BLaER1 treated with 17β-estradiol and CSF1 and Interleukin-3, amounts not matched to agents 10 nM and 100 nM (cell line): ENCODE data around the gene SHCBP1L.

Source experiments
- H3K27ac ChIP-seq, 11 experiments: shearing (Covaris generic); formaldehyde crosslinking; 2 replicates each; pipeline ENCODE4 v1.8.1; 2022
- H3K27me3 ChIP-seq, 11 experiments: shearing (Covaris generic); formaldehyde crosslinking; 2 replicates each; pipeline ENCODE4 v1.8.1; 2022
- H3K36me3 ChIP-seq, 11 experiments: shearing (Covaris generic); formaldehyde crosslinking; 2 replicates each; pipeline ENCODE4 v1.8.1; 2022
- H3K4me1 ChIP-seq, 10 experiments: shearing (Covaris generic); formaldehyde crosslinking; 2 replicates each; pipeline ENCODE4 v1.8.1; 2022
- H3K4me2 ChIP-seq, 11 experiments: shearing (Covaris generic); formaldehyde crosslinking; 2 replicates each; pipeline ENCODE4 v1.8.1; 2022
- H3K4me3 ChIP-seq, 10 experiments: shearing (Covaris generic); formaldehyde crosslinking; 2 replicates each; pipeline ENCODE4 v1.8.1; 2022
- H3K9ac ChIP-seq, 11 experiments: shearing (Covaris generic); formaldehyde crosslinking; 2 replicates each; pipeline ENCODE4 v1.8.1; 2022
- H3K9me3 ChIP-seq, 11 experiments: shearing (Covaris generic); formaldehyde crosslinking; replicated peaks in 1 of 11; 2 replicates each; pipeline ENCODE4 v1.8.1; 2022
- H4K20me1 ChIP-seq, 11 experiments: shearing (Covaris generic); formaldehyde crosslinking; 2 replicates each; pipeline ENCODE4 v1.8.1; 2022
- Cebpa-rat ChIP-seq, 11 experiments: shearing (Covaris generic); IDR thresholded peaks; 2 replicates each; pipeline ENCODE4 v1.8.1; 2022

The SHCBP1L gene

DNA sequence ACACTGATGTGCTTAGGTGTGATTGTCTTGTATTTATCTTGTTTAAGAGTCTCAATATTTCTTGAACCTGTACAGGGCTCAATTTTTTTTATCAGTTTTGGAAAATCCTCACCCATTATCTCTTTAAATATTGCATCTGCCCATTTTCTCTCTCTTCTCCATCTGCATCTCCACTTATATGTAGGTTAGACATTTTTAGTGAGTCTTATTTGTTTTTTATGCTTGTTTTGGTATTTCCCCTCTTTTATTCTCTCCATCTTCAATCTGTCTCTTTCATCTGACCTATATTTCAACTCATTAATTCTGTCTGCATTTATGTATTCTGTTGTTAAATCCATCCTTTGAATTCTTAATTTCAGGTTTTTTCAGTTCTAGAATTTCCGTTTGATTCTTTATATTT, 32.9 kb upstream of the SHCBP1L start:
- H3K27me3 ChIP-seq = no peaks in the 10 kb centered on the region
- H3K4me2 ChIP-seq = no peak overlapping the region
- peaks cover 0 to 18% (median 7%) of the 10 kb centered on the region in 11 experiments; a peak in 12 of 22 replicates for H3K9me3 ChIP-seq
- TF ChIP-seq Cebpa-rat (IDR thresholded peaks at IDR 0.05) = no peak
- no peaks in the 10 kb centered on the region for H4K20me1 ChIP-seq
- H3K4me3 ChIP-seq = no peak overlapping the region
- no peak overlapping the region for H3K27ac ChIP-seq
- no peaks in the 10 kb centered on the region for H3K4me1 ChIP-seq
- no peaks in the 10 kb centered on the region for H3K36me3 ChIP-seq
- no peak overlapping the region for H3K9ac ChIP-seq

- H3K36me3 ChIP-seq = no peaks in the 10 kb centered on the region
These were observed 31.7 kb upstream of the SHCBP1L start for GRCh38 chr1:182984621-182985020.

GRCh38 chr1:182984138-182984537, 31.2 kb upstream of the SHCBP1L start:
- no peak overlapping the region for H3K4me2 ChIP-seq

More at GRCh38 chr1:182984621-182985020, 31.7 kb upstream of the SHCBP1L start:
- Histone ChIP-seq H4K20me1 (no peaks in the 10 kb centered on the region), H3K27ac (no peak overlapping the region), H3K4me3 (no peak overlapping the region), H3K9ac (no peak overlapping the region), H3K4me1 (no peaks in the 10 kb centered on the region), H3K4me2 (no peak overlapping the region), H3K27me3 (no peaks in the 10 kb centered on the region), H3K9me3 (peaks cover 0 to 18% (median 7%) of the 10 kb centered on the region in 11 experiments; a peak in 12 of 22 replicates)
- no peak for TF ChIP-seq Cebpa-rat (IDR thresholded peaks at IDR 0.05)

DNA sequence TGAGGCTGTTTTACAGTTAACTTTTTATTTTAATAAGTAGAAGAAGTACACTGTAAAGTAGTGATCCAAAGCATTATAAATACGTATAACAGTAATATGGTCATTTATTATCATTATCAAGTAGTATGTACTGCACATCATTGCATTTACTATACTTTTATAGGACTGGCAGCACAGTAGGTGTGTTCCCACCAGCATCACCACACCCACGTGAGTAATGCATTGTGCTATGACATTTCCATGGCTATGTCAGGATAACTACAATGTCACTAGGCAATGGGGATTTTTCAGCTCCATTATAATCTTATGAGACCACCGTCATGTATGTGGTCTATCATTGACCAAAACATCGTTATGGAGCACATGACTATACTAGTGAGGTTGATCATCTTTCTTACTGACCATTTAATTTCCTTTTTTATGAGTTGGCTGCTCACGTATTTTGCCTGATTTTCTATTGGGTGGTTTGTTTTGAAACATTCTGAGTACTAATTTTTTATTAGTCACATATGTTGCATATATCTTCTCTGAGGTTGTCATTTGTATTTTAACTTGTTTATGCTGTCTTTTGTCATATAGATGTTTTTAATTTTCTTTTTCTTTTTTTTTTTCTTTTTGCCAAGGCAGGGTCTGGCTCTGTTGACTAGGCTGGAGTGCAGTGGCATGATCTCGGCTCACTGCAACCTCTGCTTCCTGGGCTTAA, 25.3 kb upstream of the SHCBP1L start:
- H3K36me3 ChIP-seq = no peaks in the 10 kb centered on the region
- H3K9me3 ChIP-seq = peaks cover 0 to 12% (median 7%) of the 10 kb centered on the region in 11 experiments; a peak in 11 of 22 replicates
- no peaks in the 10 kb centered on the region for H4K20me1 ChIP-seq
- H3K27ac ChIP-seq = no peak overlapping the region
- no peaks in the 10 kb centered on the region for H3K4me1 ChIP-seq
- H3K27me3 ChIP-seq = no peaks in the 10 kb centered on the region
- H3K4me2 ChIP-seq = no peak overlapping the region
- H3K9ac ChIP-seq = no peak overlapping the region
- no peak for TF ChIP-seq Cebpa-rat (IDR thresholded peaks at IDR 0.05)
- H3K4me3 ChIP-seq = no peak overlapping the region

More at GRCh38 chr1:182984138-182984537, 31.2 kb upstream of the SHCBP1L start:
- Histone ChIP-seq H3K9ac (no peak overlapping the region), H3K4me3 (no peak overlapping the region), H3K4me1 (no peaks in the 10 kb centered on the region), H4K20me1 (no peaks in the 10 kb centered on the region), H3K27ac (no peak overlapping the region), H3K36me3 (no peaks in the 10 kb centered on the region), H3K27me3 (no peaks in the 10 kb centered on the region), H3K9me3 (peaks cover 0 to 18% (median 7%) of the 10 kb centered on the region in 11 experiments; a peak in 12 of 22 replicates)
- TF ChIP-seq Cebpa-rat (IDR thresholded peaks at IDR 0.05) = no peak

- Histone ChIP-seq H3K27me3 (no peaks in the 10 kb centered on the region), H3K4me1 (no peaks in the 10 kb centered on the region), H4K20me1 (no peaks in the 10 kb centered on the region), H3K4me2 (no peak overlapping the region), H3K9me3 (peaks cover 0 to 5% (median 5%) of the 10 kb centered on the region in 11 experiments; a peak in 11 of 22 replicates), H3K27ac (no peak overlapping the region), H3K4me3 (no peak overlapping the region), H3K36me3 (no peaks in the 10 kb centered on the region), H3K9ac (no peak overlapping the region)
- no peak for TF ChIP-seq Cebpa-rat (IDR thresholded peaks at IDR 0.05)
These were observed 24.5 kb upstream of the SHCBP1L start for GRCh38 chr1:182977480-182977879.

DNA sequence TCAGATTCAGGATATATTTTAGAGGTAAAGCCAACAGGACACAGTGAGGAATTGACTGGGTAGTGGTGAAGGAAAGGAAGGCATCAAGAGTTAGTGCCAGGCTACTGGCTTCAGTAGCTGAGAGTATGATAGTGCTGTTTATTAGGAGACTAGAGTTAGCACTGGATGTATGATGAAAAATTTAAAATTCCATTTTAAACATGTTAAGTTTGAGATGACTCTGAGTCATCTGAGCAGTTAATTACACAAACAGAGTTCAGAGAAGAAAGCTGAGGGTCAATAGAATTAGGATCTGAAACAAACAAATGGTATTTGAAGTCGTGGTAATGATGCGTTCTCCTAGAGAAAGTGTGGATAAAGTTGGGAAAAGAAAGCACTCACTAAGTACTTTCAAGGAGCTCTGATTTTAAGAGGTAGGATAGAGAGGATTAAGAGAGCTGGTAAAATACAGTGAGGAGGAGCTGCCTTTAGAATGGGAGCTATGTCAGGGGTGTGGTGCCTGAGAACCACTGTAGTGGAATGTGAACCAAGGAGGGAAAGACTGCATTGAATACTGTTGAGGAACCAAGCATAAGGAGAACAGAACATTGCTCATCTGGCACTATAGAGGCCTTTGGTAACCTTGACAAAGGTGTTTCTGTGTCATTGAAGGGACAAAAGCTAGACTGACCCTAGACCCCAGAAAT, 21.7 kb upstream of the SHCBP1L start:
- no peaks in the 10 kb centered on the region for H3K9me3 ChIP-seq
- TF ChIP-seq Cebpa-rat (IDR thresholded peaks at IDR 0.05) = no peak
- H3K4me1 ChIP-seq = no peaks in the 10 kb centered on the region
- H3K36me3 ChIP-seq = no peaks in the 10 kb centered on the region
- H3K4me3 ChIP-seq = no peak overlapping the region
- H3K27ac ChIP-seq = no peak overlapping the region
- no peak overlapping the region for H3K9ac ChIP-seq
- no peak overlapping the region for H3K4me2 ChIP-seq
- H4K20me1 ChIP-seq = no peaks in the 10 kb centered on the region
- no peaks in the 10 kb centered on the region for H3K27me3 ChIP-seq

DNA sequence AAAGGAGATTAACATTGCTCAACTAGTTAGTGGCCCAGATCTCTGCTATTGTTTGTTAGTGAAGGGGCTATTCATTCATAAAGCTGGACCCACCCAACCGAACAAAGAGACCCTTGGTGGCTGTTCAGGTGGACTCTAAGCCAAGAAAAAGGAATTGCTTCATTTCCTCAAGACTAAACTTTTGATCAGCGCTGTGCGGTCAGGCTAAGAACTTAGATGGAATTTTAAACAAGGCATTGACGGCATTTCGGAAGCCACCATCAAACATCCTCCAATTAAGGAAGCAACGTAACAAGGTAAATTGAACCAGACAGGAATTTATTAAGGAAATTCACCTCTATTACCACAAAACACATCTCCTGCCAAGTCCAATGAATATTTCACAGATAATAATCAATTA, 19.9 kb upstream of the SHCBP1L start:
- Histone ChIP-seq H3K4me2 (no peak overlapping the region), H3K9me3 (no peaks in the 10 kb centered on the region), H3K36me3 (no peaks in the 10 kb centered on the region), H4K20me1 (no peaks in the 10 kb centered on the region), H3K4me3 (no peak overlapping the region), H3K9ac (no peak overlapping the region), H3K4me1 (no peaks in the 10 kb centered on the region), H3K27ac (no peak overlapping the region), H3K27me3 (no peaks in the 10 kb centered on the region)
- no peak for TF ChIP-seq Cebpa-rat (IDR thresholded peaks at IDR 0.05)

GRCh38 chr1:182972231-182972630, 19.3 kb upstream of the SHCBP1L start:
- H4K20me1 ChIP-seq = no peaks in the 10 kb centered on the region
- no peak overlapping the region for H3K9ac ChIP-seq
- H3K9me3 ChIP-seq = no peaks in the 10 kb centered on the region
- no peaks in the 10 kb centered on the region for H3K4me1 ChIP-seq
- H3K27ac ChIP-seq = no peak overlapping the region
- H3K4me2 ChIP-seq = no peak overlapping the region
- H3K4me3 ChIP-seq = no peak overlapping the region
- no peaks in the 10 kb centered on the region for H3K27me3 ChIP-seq
- TF ChIP-seq Cebpa-rat (IDR thresholded peaks at IDR 0.05) = no peak
- no peaks in the 10 kb centered on the region for H3K36me3 ChIP-seq

DNA sequence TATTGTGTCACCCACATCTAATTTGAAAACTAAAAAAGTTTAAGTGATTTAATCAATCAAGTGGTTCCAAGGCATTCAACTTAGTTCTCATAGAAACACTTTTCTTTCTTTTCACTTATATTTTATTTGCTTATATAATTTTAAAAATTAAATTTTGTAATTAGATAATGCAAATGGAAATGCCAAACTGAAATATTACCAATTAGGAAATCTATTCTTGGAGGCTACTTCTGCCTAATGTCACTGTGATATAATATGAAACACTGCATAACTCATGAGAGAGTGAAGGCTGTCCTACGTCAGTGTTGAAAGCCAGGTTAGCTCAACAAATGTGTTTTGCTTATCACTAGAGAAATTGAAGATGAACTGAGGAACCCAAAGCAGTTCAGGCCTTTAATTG, 18.3 kb upstream of the SHCBP1L start:
- no peak overlapping the region for H3K27ac ChIP-seq
- no peak overlapping the region for H3K4me2 ChIP-seq
- no peak overlapping the region for H3K9ac ChIP-seq
- no peak for TF ChIP-seq Cebpa-rat (IDR thresholded peaks at IDR 0.05)
- no peaks in the 10 kb centered on the region for H3K4me1 ChIP-seq
- H3K4me3 ChIP-seq = no peak overlapping the region
- H4K20me1 ChIP-seq = no peaks in the 10 kb centered on the region
- no peaks in the 10 kb centered on the region for H3K9me3 ChIP-seq
- H3K36me3 ChIP-seq = no peaks in the 10 kb centered on the region
- H3K27me3 ChIP-seq = no peaks in the 10 kb centered on the region
